Astrocyte (in vitro differentiated cells and primary cell): ENCODE measurements around the gene CUL7. TPM values are rescaled to one million over a fixed set of nuclear protein-coding genes. Genes with fewer than 3 reads are reported as not detected.

Experiments used
- DNase-seq: peaks from one replicate; pipeline ENCODE4 v3.0.0-alpha.2; 2010; ENCODE audit warnings: low read depth
- FAIRE-seq: peaks from 2 replicates; lab custom pipeline; 2011; peaks lifted over from hg19 to GRCh38; lab: Jason Lieb, UNC
- H2AFZ ChIP-seq: 2 replicates; pipeline ENCODE4 v1.6.0; 2012; ENCODE audit warnings: low read depth, low read length, inconsistent platforms
- H3K27ac ChIP-seq: 2 replicates; pipeline ENCODE4 v1.5.1; 2011; ENCODE audit warnings: low read depth, low read length, inconsistent platforms
- H3K27me3 ChIP-seq: 2 replicates; pipeline ENCODE4 v1.6.0; 2011; ENCODE audit warnings: low read length, inconsistent platforms; ENCODE audit not compliant: insufficient read depth
- H3K36me3 ChIP-seq: 2 replicates; pipeline ENCODE4 v1.5.1; 2011; ENCODE audit warnings: low read length, inconsistent platforms; ENCODE audit not compliant: insufficient read depth
- H3K4me1 ChIP-seq: 2 replicates; pipeline ENCODE4 v1.5.1; 2011; ENCODE audit warnings: low read length, inconsistent platforms; ENCODE audit not compliant: insufficient read depth
- H3K4me2 ChIP-seq: 2 replicates; pipeline ENCODE4 v1.6.0; 2012; ENCODE audit warnings: low read length, inconsistent platforms
- H3K4me3 ChIP-seq: 2 replicates; pipeline ENCODE4 v1.5.1; 2011; ENCODE audit warnings: low read depth, mild to moderate bottlenecking, low read length, inconsistent platforms; ENCODE audit not compliant: insufficient read depth
- H3K79me2 ChIP-seq: 2 replicates; pipeline ENCODE4 v1.6.0; 2012; ENCODE audit warnings: mild to moderate bottlenecking, low read length, inconsistent platforms; ENCODE audit not compliant: insufficient read depth
- H3K9ac ChIP-seq: 2 replicates; pipeline ENCODE4 v1.6.0; 2012; ENCODE audit warnings: mild to moderate bottlenecking, low read length, inconsistent platforms
- H3K9me3 ChIP-seq: 2 replicates; pipeline ENCODE4 v1.5.1; 2012; ENCODE audit warnings: low read depth, mild to moderate bottlenecking, low read length, inconsistent platforms; ENCODE audit not compliant: insufficient read depth
- H4K20me1 ChIP-seq: 2 replicates; pipeline ENCODE4 v1.6.0; 2012; ENCODE audit warnings: low read length, inconsistent platforms; ENCODE audit not compliant: insufficient read depth
- H3K27ac Mint-ChIP-seq: one replicate; pipeline ENCODE4 v1.8.0; 2021; ENCODE audit warnings: mild to moderate bottlenecking, mixed read lengths; ENCODE audit not compliant: unreplicated experiment
- H3K27me3 Mint-ChIP-seq: one replicate; pipeline ENCODE4 v1.8.0; 2021; ENCODE audit warnings: low read depth, mixed read lengths; ENCODE audit not compliant: unreplicated experiment
- H3K36me3 Mint-ChIP-seq: one replicate; pipeline ENCODE4 v1.8.0; 2021; ENCODE audit warnings: low read depth, mixed read lengths; ENCODE audit not compliant: unreplicated experiment
- H3K4me1 Mint-ChIP-seq: one replicate; pipeline ENCODE4 v1.8.0; 2021; ENCODE audit warnings: low read depth, mixed read lengths; ENCODE audit not compliant: unreplicated experiment
- H3K4me3 Mint-ChIP-seq: one replicate; pipeline ENCODE4 v1.8.0; 2021; ENCODE audit warnings: mild to moderate bottlenecking, moderate library complexity, mixed read lengths; ENCODE audit not compliant: unreplicated experiment
- H3K9me3 Mint-ChIP-seq: one replicate; pipeline ENCODE4 v1.8.0; 2021; ENCODE audit warnings: mild to moderate bottlenecking, mixed read lengths; ENCODE audit not compliant: unreplicated experiment
- CTCF ChIP-seq: IDR thresholded peaks from 2 replicates; pipeline ENCODE4 v1.5.1; 2011; ENCODE audit warnings: low read depth, mild to moderate bottlenecking, inconsistent platforms, low read length, moderate library complexity; ENCODE audit not compliant: insufficient read depth
- EZH2 ChIP-seq: IDR thresholded peaks from 2 replicates; pipeline ENCODE4 v1.6.1; 2012; ENCODE audit warnings: mild to moderate bottlenecking, low read length, inconsistent platforms; ENCODE audit not compliant: insufficient read depth
- total RNA-seq: library from RNA; stranded (reverse); gene quantifications from 2 replicates; pipeline ENCODE4 v1.2.1, GENCODE V29; 2021

CUL7 gene
- total RNA-seq, 1 donor from 2014 or later = 21.2 TPM

DNA sequence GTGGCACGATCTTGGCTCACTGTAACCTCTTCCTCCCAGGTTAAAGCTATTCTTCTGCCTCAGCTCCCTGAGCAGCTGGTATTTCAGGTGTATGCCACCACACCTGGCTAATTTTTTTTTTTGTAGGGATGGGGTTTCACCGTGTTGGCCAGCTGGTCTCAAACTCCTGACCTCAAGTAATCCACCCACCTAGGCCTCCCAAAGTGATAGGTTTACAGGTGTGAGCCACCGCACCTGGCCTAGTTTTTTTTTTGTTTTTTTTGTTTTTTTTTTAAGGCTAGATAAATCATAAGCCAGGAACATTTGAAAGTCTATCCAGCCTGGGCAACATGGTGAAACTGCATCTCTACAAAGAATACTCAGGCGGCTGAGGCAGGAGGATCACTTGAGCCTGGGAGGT lies 21.3 kb downstream of the CUL7 start:
- Mint-ChIP-seq H3K27me3 (no peaks in the 10 kb centered on the region), H3K4me1 (no peaks in the 10 kb centered on the region), H3K4me3 (no peak overlapping the region), H3K36me3 (peaks cover 19% of the 10 kb centered on the region), H3K27ac (no peak overlapping the region), H3K9me3 (no peaks in the 10 kb centered on the region)
- Histone ChIP-seq H3K36me3 (peaks cover 32% of the 10 kb centered on the region), H3K4me3 (no peak overlapping the region), H3K27me3 (no peaks in the 10 kb centered on the region), H3K9me3 (no peaks in the 10 kb centered on the region), H3K4me2 (no peak overlapping the region), H3K4me1 (no peaks in the 10 kb centered on the region), H2AFZ (no peak overlapping the region), H3K27ac (no peak overlapping the region), H3K9ac (no peak overlapping the region), H3K79me2 (peaks cover 5% of the 10 kb centered on the region), H4K20me1 (peaks cover 34% of the 10 kb centered on the region)
- no peak for DNase-seq
- TF ChIP-seq CTCF (no peak), EZH2 (no peak)
- no peak for FAIRE-seq

DNA sequence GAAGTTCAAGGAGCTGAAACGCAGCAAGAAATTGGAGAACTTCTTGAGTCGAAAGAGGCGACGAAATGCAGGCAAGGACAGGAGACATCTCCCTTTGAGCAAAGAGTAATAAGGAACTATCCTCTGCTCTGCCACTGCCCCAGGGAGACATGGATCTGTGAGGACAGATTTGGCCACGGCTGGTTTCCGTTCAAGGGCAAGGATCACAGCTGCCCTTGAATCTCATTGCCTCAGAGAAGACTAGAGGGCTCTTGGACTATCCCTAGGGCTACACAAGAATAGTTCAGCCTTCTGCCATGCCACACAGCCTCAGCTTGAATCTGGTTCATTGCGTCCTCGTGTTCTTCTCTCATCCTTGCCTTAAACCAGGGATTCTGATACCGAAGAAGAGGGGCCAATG lies 24.5 kb downstream of the CUL7 start:
- H3K27ac ChIP-seq = no peak overlapping the region
- Mint-ChIP-seq H3K4me3 (no peak overlapping the region), H3K9me3 (no peaks in the 10 kb centered on the region), H3K4me1 (peaks cover 3% of the 10 kb centered on the region), H3K27me3 (no peaks in the 10 kb centered on the region), H3K27ac (no peak overlapping the region), H3K36me3 (peaks cover 19% of the 10 kb centered on the region)
- FAIRE-seq = no peak
- H3K4me2 ChIP-seq = no peak overlapping the region
- peaks cover 44% of the 10 kb centered on the region for H4K20me1 ChIP-seq
- no peak overlapping the region for H2AFZ ChIP-seq
- H3K27me3 ChIP-seq = no peaks in the 10 kb centered on the region
- peaks cover 51% of the 10 kb centered on the region for H3K36me3 ChIP-seq
- H3K9ac ChIP-seq = no peak overlapping the region
- H3K4me1 ChIP-seq = no peaks in the 10 kb centered on the region
- DNase-seq = no peak
- no peak overlapping the region for H3K4me3 ChIP-seq
- H3K79me2 ChIP-seq = peaks cover 14% of the 10 kb centered on the region
- no peak for TF ChIP-seq CTCF
- no peak for TF ChIP-seq EZH2
- H3K9me3 ChIP-seq = no peaks in the 10 kb centered on the region

DNA sequence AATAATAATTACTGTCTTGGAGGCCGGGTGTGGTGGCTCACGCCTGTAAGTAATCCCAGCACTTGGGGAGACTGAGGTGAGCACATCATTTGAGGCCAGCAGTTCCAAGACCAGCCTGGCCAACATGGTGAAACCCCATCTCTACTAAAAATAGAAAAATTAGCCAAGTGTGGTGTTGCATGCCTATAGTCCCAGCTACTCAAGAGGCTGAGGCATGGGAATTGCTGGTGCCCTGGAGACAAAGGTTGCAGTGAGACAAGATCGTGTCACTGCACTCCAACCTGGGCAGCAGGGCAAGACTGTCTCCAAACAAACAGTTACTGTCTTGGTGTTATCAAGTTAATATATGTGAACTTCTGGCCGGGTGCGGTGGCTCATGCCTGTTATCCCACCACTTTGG lies 27.3 kb downstream of the CUL7 start:
- TF ChIP-seq CTCF (no peak), EZH2 (no peak)
- H3K4me1 ChIP-seq = peaks cover under 1% of the 10 kb centered on the region
- Mint-ChIP-seq H3K36me3 (peaks cover 16% of the 10 kb centered on the region), H3K4me1 (peaks cover 5% of the 10 kb centered on the region), H3K9me3 (no peaks in the 10 kb centered on the region), H3K27me3 (no peaks in the 10 kb centered on the region), H3K4me3 (no peak overlapping the region), H3K27ac (peak overlapping the region; percentile 72)
- H3K27me3 ChIP-seq = no peaks in the 10 kb centered on the region
- FAIRE-seq = no peak
- no peak for DNase-seq
- no peak overlapping the region for H3K4me3 ChIP-seq
- peaks cover 37% of the 10 kb centered on the region for H4K20me1 ChIP-seq
- H3K9ac ChIP-seq = no peak overlapping the region
- H3K27ac ChIP-seq = no peak overlapping the region
- H3K79me2 ChIP-seq = peaks cover 41% of the 10 kb centered on the region
- H3K36me3 ChIP-seq = peaks cover 49% of the 10 kb centered on the region
- no peak overlapping the region for H2AFZ ChIP-seq
- H3K4me2 ChIP-seq = no peak overlapping the region
- no peaks in the 10 kb centered on the region for H3K9me3 ChIP-seq
